Choroid plexus epithelial cell (primary cell): Measurements from ENCODE around the gene SLC35F4.

Experiments
- DNase-seq: peaks from one replicate; pipeline ENCODE4 v3.0.0-alpha.2; 2010; ENCODE audit warnings: low read depth
- H3K4me3 ChIP-seq: 2 replicates; pipeline ENCODE4 v1.5.1; 2011; ENCODE audit warnings: low read depth, mild to moderate bottlenecking, control low read depth, low read length, moderate library complexity
- CTCF ChIP-seq: conservative IDR thresholded peaks from 2 replicates; pipeline ENCODE4 v1.5.1; 2011; ENCODE audit warnings: low read depth, mild to moderate bottlenecking, control low read depth, inconsistent platforms, low read length, moderate library complexity

SLC35F4 gene

GRCh38 chr14:57865403-57866198 is at the start of gene SLC35F4:
Gene SLC35F4, minus strand, starts transcription at chr14:57866092.
- no peak within 1 kb of the TSS for H3K4me3 ChIP-seq
- DNase-seq, result peak; percentile 14
- TF ChIP-seq CTCF, result no peak

GRCh38 chr14:57909626-57910025 is 43.7 kb upstream of the SLC35F4 start:
- no peak for DNase-seq
- no peak for TF ChIP-seq CTCF
- H3K4me3 ChIP-seq, result no peak overlapping the region

- DNase-seq, result no peak
- no peak overlapping the region for H3K4me3 ChIP-seq
- no peak for TF ChIP-seq CTCF
Measured at GRCh38 chr14:57903954-57904353, 38.1 kb upstream of the SLC35F4 start.

GRCh38 chr14:57898837-57899572 is 33.1 kb upstream of the SLC35F4 start:
- TF ChIP-seq CTCF, result no peak
- no peak overlapping the region for H3K4me3 ChIP-seq
- DNase-seq, result no peak

- DNase-seq, result no peak
- H3K4me3 ChIP-seq, result no peak overlapping the region
- no peak for TF ChIP-seq CTCF
Measured at GRCh38 chr14:57897144-57897748, 31.4 kb upstream of the SLC35F4 start.

- TF ChIP-seq CTCF, result no peak
- DNase-seq, result peak; percentile 23
Measured at GRCh38 chr14:57889245-57889644, 23.4 kb upstream of the SLC35F4 start.

More at GRCh38 chr14:57889245-57889644, 23.4 kb upstream of the SLC35F4 start:
- no peak overlapping the region for H3K4me3 ChIP-seq
